Endothelial cell of coronary artery (primary cell): ENCODE data around the gene UGT2B28. TPM values are rescaled to one million over a fixed set of nuclear protein-coding genes. Genes with fewer than 3 reads are reported as not detected.

Experiments used
- total RNA-seq: library from RNA; depleted of rRNA; stranded (reverse); fragments of >200 nt; gene quantifications from 2 replicates; pipeline ENCODE4 v1.2.3, GENCODE V29; 2014

Gene UGT2B28
- total RNA-seq: not detected in 2 replicates

GRCh38 chr4:69280081-69280480, at the start of gene UGT2B28:
Gene UGT2B28 (plus strand): TSS chr4:69280475. CDS start chr4:69280501, 26 bp downstream.

Other genes with a start within 250 kb of the UGT2B28 start
- gene UGT2B7, start 184.0 kb upstream of the UGT2B28 start, total RNA-seq: not detected in 2 replicates
- gene UGT2B11, start 65.7 kb upstream of the UGT2B28 start, total RNA-seq: not detected in 2 replicates
- gene UGT2B4, start 215.4 kb downstream of the UGT2B28 start, total RNA-seq: not detected in 2 replicates